Caco-2 (cell line): ENCODE measurements around the gene DDX46. TPM values are rescaled to one million over a fixed set of nuclear protein-coding genes. Genes with fewer than 3 reads are reported as not detected.

Source experiments
- BruUV-seq: library from RNA; stranded (reverse); fragments of 400-500 nt; replicated peaks from 2 replicates; lab custom pipeline; 2021; lab: Mats Ljungman, UMichigan
- CTCF ChIA-PET: fragments of 300-600 bp; sonication (Branson Sonifier 250); formaldehyde crosslinking; loops from one replicate; lab custom pipeline; 2022; ENCODE audit warnings: antibody characterized with exemption; lab: Charles Lee
- POLR2A ChIA-PET: fragments of 300-600 bp; sonication (Branson Sonifier 250); formaldehyde crosslinking; loops from one replicate; lab custom pipeline; 2022; ENCODE audit warnings: antibody characterized with exemption; lab: Charles Lee
- DNase-seq, 2 experiments: peaks; one replicate each; pipeline versions ENCODE4 v3.0.0 to v3.0.0-alpha.2; 2020 to 2022
- H3K27me3 ChIP-seq: replicated peaks from 2 replicates; pipeline ENCODE4 v1.6.0; 2011; ENCODE audit warnings: low read length; ENCODE audit not compliant: control insufficient read depth, insufficient read depth
- H3K36me3 ChIP-seq: 2 replicates; pipeline ENCODE4 v1.5.1; 2011; ENCODE audit warnings: low read length; ENCODE audit not compliant: control insufficient read depth, insufficient read depth
- H3K4me1 ChIP-seq: fragments of 250-450 bp; sonication (Bioruptor Pico); 2 replicates; pipeline ENCODE4 v1.5.1; 2020; ENCODE audit warnings: mild to moderate bottlenecking
- H3K4me3 ChIP-seq: 2 replicates; pipeline ENCODE4 v1.5.1; 2011; ENCODE audit warnings: low read depth, mild to moderate bottlenecking, control low read depth, low read length
- H3K9me3 ChIP-seq: fragments of 250-450 bp; sonication (Bioruptor Pico); 2 replicates; pipeline ENCODE4 v1.5.1; 2020; ENCODE audit warnings: mild to moderate bottlenecking, moderate library complexity
- H3K27ac Mint-ChIP-seq: one replicate; pipeline ENCODE4 v1.8.0; 2022; ENCODE audit warnings: mixed read lengths; ENCODE audit not compliant: unreplicated experiment
- H3K27me3 Mint-ChIP-seq: one replicate; pipeline ENCODE4 v1.8.0; 2022; ENCODE audit warnings: mixed read lengths; ENCODE audit not compliant: insufficient read depth, unreplicated experiment
- H3K36me3 Mint-ChIP-seq: one replicate; pipeline ENCODE4 v1.8.0; 2022; ENCODE audit warnings: mild to moderate bottlenecking, mixed read lengths; ENCODE audit not compliant: insufficient read depth, unreplicated experiment
- H3K4me1 Mint-ChIP-seq: one replicate; pipeline ENCODE4 v1.8.0; 2022; ENCODE audit warnings: low read depth, mixed read lengths; ENCODE audit not compliant: unreplicated experiment
- H3K4me3 Mint-ChIP-seq: one replicate; pipeline ENCODE4 v1.8.0; 2022; ENCODE audit warnings: mild to moderate bottlenecking, moderate library complexity, mixed read lengths; ENCODE audit not compliant: unreplicated experiment
- H3K9me3 Mint-ChIP-seq: one replicate; pipeline ENCODE4 v1.8.0; 2022; ENCODE audit warnings: mixed read lengths; ENCODE audit not compliant: unreplicated experiment
- intact Hi-C: fragments of 100-400 bp; cut with micrococcal nuclease; formaldehyde crosslinking; loops from one replicate; pipeline ENCODE4 v1.10.0; 2022; ENCODE audit not compliant: unreplicated experiment
- total RNA-seq: library from RNA; stranded (reverse); gene quantifications from 2 replicates; pipeline ENCODE4 v1.2.3, GENCODE V29; 2022
- TF ChIP-seq, protein P1 (sequence below), 2 experiments: fragments of 200-600 bp in 1 of 2; IDR thresholded peaks; 1 replicate in 1 of 2; 2 replicates in 1 of 2; pipeline versions ENCODE4 v1.5.1 to v1.8.0; 2011 to 2022; ENCODE audit warnings: antibody characterized with exemption in 1 of 2, control low read depth in 1 of 2, inconsistent platforms in 1 of 2, low read depth in 1 of 2, low read length in 1 of 2, mild to moderate bottlenecking in 1 of 2, moderate library complexity in 1 of 2; ENCODE audit not compliant: insufficient read depth in 1 of 2, severe bottlenecking in 1 of 2, unreplicated experiment in 1 of 2

The DDX46 gene
- total RNA-seq, 1 experiment from 2014 or later = 96.1 TPM

DNA sequence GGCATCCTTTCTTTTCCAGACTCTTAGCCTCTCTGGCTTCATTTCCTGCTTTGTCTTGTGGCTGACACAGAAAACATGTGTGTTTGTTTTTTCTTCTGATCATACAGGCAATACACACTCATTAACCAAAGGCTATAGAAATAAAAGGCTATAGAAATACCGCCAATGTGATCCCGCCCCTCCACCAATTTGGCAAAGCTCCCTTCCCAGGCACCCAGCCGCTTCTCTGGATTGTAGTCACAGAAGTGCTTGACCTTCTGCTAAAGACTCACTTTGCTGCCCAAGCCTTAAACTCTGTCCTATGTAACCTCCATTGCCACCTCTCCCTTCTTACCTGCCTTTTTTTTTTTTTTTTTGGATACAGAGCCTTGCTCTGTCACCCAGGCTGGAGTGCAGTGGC, 120.9 kb downstream of the DDX46 start:
- no peak overlapping the region for H3K4me3 ChIP-seq
- Mint-ChIP-seq H3K27ac (no peak overlapping the region), H3K9me3 (no peaks in the 10 kb centered on the region), H3K36me3 (peaks cover 11% of the 10 kb centered on the region), H3K4me1 (no peaks in the 10 kb centered on the region), H3K27me3 (no peaks in the 10 kb centered on the region), H3K4me3 (no peak overlapping the region)
- no peak for DNase-seq
- no peaks in the 10 kb centered on the region for H3K27me3 ChIP-seq
- no TSS peak for BruUV-seq
- TF ChIP-seq, protein P1, sequence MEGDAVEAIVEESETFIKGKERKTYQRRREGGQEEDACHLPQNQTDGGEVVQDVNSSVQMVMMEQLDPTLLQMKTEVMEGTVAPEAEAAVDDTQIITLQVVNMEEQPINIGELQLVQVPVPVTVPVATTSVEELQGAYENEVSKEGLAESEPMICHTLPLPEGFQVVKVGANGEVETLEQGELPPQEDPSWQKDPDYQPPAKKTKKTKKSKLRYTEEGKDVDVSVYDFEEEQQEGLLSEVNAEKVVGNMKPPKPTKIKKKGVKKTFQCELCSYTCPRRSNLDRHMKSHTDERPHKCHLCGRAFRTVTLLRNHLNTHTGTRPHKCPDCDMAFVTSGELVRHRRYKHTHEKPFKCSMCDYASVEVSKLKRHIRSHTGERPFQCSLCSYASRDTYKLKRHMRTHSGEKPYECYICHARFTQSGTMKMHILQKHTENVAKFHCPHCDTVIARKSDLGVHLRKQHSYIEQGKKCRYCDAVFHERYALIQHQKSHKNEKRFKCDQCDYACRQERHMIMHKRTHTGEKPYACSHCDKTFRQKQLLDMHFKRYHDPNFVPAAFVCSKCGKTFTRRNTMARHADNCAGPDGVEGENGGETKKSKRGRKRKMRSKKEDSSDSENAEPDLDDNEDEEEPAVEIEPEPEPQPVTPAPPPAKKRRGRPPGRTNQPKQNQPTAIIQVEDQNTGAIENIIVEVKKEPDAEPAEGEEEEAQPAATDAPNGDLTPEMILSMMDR (IDR thresholded peaks at IDR 0.05; ENCODE audit: insufficient read depth in 1 of 2, low read depth in 1 of 2, low read length in 1 of 2, severe bottlenecking in 1 of 2, unreplicated experiment in 1 of 2) = no peak
- no peaks in the 10 kb centered on the region for H3K36me3 ChIP-seq
- ChIA-PET POLR2A (no interaction called here), CTCF (interaction anchor here (0.7 kb wide), 1 partner anchor 175 kb away, joined by 4 read pairs; no protein-coding TSS in a partner anchor)
- H3K9me3 ChIP-seq = no peaks in the 10 kb centered on the region
- no peaks in the 10 kb centered on the region; the same call in 1 of the 2 replicates for H3K4me1 ChIP-seq
- intact Hi-C loops = no loop called here

Other genes with a start within 250 kb of the DDX46 start
- gene JADE2, start 233.1 kb upstream of the DDX46 start, total RNA-seq = 65.3 and 67.6 TPM in 2 replicates
- 64.8 and 66.4 TPM in 2 replicates for gene SAR1B, start 126.0 kb upstream of the DDX46 start, total RNA-seq
- 47.4 and 49.9 TPM in 2 replicates for gene SEC24A, start 110.0 kb upstream of the DDX46 start, total RNA-seq
- 26.6 and 30.9 TPM in 2 replicates for gene CAMLG, start 20.2 kb upstream of the DDX46 start, total RNA-seq
- 41.2 and 48.7 TPM in 2 replicates for gene C5orf24, start 87.2 kb downstream of the DDX46 start, total RNA-seq
- 31.4 and 39.6 TPM in 2 replicates for gene TXNDC15, start 115.6 kb downstream of the DDX46 start, total RNA-seq
- 20.8 and 24.2 TPM in 2 replicates for gene PCBD2, start 146.4 kb downstream of the DDX46 start, total RNA-seq
- gene CATSPER3, start 209.1 kb downstream of the DDX46 start, total RNA-seq = 0.46 and 0.61 TPM in 2 replicates